HG03060 (cell line): Measurements from ENCODE around the gene SLC25A47.
"Not testable (repeated sequence)": the region's sequence is repeated elsewhere in the genome, so short reads cannot be mapped to it uniquely, and the experiment has no call there.

Experiments used
- ATAC-seq: cut with Tn5 transposase; IDR thresholded peaks from one replicate; pipeline ENCODE4 v1.9.1; 2021; ENCODE audit warnings: low read depth, moderate number of reproducible peaks; ENCODE audit not compliant: unreplicated experiment

SLC25A47 gene

GRCh38 chr14:100323121-100323941 lies at the start of gene SLC25A47:
Gene SLC25A47, plus strand, starts transcription at chr14:100323339. Its CDS starts 76 bp downstream, at chr14:100323415.
- ATAC-seq, result no peak

GRCh38 chr14:100274250-100274649 lies 48.9 kb upstream of the SLC25A47 start:
- ATAC-seq, result no peak

GRCh38 chr14:100275214-100275613 lies 47.9 kb upstream of the SLC25A47 start:
- no peak for ATAC-seq

GRCh38 chr14:100278702-100279101 lies 44.4 kb upstream of the SLC25A47 start:
- ATAC-seq, result no peak

GRCh38 chr14:100279133-100279532 lies 44.0 kb upstream of the SLC25A47 start:
- ATAC-seq, result no peak

- ATAC-seq, result no peak
These were observed 43.6 kb upstream of the SLC25A47 start for GRCh38 chr14:100279563-100279962.

GRCh38 chr14:100281286-100282082 lies 41.7 kb upstream of the SLC25A47 start:
- ATAC-seq, result no peak

GRCh38 chr14:100282083-100282350 lies 41.1 kb upstream of the SLC25A47 start:
- no peak for ATAC-seq

GRCh38 chr14:100282766-100283419 lies 40.2 kb upstream of the SLC25A47 start:
- ATAC-seq, result no peak

- ATAC-seq, result not testable (repeated sequence)
These were observed 39.7 kb upstream of the SLC25A47 start for GRCh38 chr14:100283436-100283835.

GRCh38 chr14:100283984-100284881 lies 38.9 kb upstream of the SLC25A47 start:
- no peak for ATAC-seq

- no peak for ATAC-seq
These were observed 37.9 kb upstream of the SLC25A47 start for GRCh38 chr14:100285021-100285912.

- no peak for ATAC-seq
These were observed 37.2 kb upstream of the SLC25A47 start for GRCh38 chr14:100285913-100286400.

GRCh38 chr14:100286484-100287191 lies 36.5 kb upstream of the SLC25A47 start:
- no peak for ATAC-seq

- ATAC-seq, result no peak
These were observed 35.7 kb upstream of the SLC25A47 start for GRCh38 chr14:100287202-100287997.

GRCh38 chr14:100287998-100288295 lies 35.2 kb upstream of the SLC25A47 start:
- ATAC-seq, result not testable (repeated sequence)

GRCh38 chr14:100288382-100289185 lies 34.6 kb upstream of the SLC25A47 start:
- no peak for ATAC-seq
